HG03432 (cell line): ENCODE measurements around the gene IFNW1.

Experiments
- ATAC-seq: cut with Tn5 transposase; IDR thresholded peaks from one replicate; pipeline ENCODE4 v1.9.1; 2021; ENCODE audit warnings: mild to moderate bottlenecking, moderate library complexity; ENCODE audit not compliant: unreplicated experiment

IFNW1 gene

DNA sequence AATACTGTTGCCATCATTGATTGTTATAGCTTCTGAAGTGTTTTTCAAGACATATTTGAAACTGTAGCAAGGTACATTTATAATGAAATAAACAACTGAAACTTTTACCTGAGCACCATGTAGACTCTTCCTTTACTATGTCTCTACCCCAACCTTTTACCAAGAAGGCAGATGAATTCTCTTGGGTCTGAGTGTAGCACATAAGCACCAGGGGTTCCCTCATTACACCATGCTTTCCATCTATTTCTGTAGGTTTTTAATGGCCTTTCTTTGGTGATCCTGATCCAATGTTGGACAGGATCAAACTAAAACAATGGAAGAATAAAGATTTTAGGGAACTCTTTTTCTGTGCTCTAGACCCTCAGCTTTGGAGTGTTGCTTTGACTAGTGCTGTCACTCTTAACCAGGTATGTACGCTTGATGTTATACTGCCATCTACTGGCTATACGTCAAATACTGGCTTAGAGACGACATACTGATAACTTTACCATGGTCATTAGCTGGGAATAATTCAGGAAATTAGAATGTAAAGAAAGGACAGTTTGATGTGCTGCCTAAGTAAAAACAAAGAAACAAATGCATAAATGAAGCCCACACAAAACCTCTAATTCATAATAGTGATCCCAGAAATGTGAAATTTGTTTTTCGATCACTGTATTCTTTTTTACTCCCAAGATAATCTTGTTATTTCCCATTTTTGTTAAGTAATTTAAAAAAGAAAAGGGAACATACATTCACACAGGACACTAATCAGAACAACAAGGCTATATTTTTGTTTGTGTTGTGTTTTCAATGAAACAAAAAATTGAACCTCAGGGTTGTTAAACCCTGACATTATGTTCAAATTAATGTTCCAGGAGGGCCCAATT lies 30.7 kb downstream of the IFNW1 start:
- peak; percentile 94 for ATAC-seq

GRCh38 chr9:21104787-21105186 lies 36.8 kb downstream of the IFNW1 start:
- no peak for ATAC-seq

DNA sequence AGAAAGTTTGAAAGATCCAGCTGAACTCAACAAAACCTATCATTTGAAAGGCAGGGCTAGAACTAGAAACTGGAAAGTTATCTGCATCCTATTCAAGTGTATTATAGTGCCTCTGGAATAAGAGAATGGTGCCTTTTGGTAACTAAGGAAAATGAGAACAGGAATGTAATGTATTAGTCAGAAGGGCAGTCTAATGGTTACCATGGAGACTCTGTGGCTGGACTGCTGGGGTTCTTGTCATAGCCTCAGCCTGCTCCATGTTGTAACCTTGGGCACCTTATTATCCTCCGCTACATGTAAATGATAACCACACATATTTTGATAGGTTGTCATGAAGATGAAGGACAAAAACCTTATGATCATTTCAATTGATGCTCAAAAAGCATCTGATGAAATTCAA lies 39.3 kb downstream of the IFNW1 start:
- no peak for ATAC-seq

GRCh38 chr9:21097817-21098216 lies 43.8 kb downstream of the IFNW1 start:
- ATAC-seq: no peak

- ATAC-seq: no peak
These were observed 44.8 kb downstream of the IFNW1 start for GRCh38 chr9:21096901-21097255.

GRCh38 chr9:21096172-21096900 lies 45.3 kb downstream of the IFNW1 start:
- ATAC-seq: peak; percentile 85

DNA sequence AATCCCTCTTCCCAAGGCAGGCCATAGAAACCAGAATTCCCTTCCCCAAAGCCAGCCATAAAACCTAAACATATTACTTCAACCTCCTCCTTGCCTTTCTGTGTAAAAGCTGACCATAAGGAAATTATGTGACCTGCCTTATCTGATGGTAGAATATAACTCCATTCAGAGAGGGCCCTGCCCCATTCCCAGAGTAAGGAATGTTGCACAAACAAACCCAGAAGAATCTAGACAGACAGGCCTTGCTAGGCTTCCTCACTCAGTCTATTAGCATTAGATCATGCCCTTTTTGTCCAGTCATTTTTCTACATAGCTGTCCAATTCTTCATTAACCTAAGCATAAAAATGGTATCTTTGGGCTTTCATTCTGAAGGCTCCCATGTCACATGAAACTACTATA lies 46.1 kb downstream of the IFNW1 start:
- ATAC-seq: no peak
